Fibroblast of mammary gland (primary cell): ENCODE results near the gene ATG7.
A peak's percentile ranks its signal among the peaks of the same experiment; 100 is the strongest.

Source experiments
- DNase-seq: peaks from one replicate; pipeline ENCODE4 v3.0.0-alpha.2; 2010; ENCODE audit warnings: low read depth
- H3K4me3 ChIP-seq: 2 replicates; pipeline ENCODE4 v1.5.1; 2011; ENCODE audit warnings: low read depth, mild to moderate bottlenecking, low read length, moderate library complexity; ENCODE audit not compliant: control insufficient read depth
- CTCF ChIP-seq: conservative IDR thresholded peaks from 2 replicates; pipeline ENCODE4 v1.5.1; 2011; ENCODE audit warnings: low read depth, low read length, inconsistent platforms; ENCODE audit not compliant: control insufficient read depth, insufficient read depth

Gene ATG7

DNA sequence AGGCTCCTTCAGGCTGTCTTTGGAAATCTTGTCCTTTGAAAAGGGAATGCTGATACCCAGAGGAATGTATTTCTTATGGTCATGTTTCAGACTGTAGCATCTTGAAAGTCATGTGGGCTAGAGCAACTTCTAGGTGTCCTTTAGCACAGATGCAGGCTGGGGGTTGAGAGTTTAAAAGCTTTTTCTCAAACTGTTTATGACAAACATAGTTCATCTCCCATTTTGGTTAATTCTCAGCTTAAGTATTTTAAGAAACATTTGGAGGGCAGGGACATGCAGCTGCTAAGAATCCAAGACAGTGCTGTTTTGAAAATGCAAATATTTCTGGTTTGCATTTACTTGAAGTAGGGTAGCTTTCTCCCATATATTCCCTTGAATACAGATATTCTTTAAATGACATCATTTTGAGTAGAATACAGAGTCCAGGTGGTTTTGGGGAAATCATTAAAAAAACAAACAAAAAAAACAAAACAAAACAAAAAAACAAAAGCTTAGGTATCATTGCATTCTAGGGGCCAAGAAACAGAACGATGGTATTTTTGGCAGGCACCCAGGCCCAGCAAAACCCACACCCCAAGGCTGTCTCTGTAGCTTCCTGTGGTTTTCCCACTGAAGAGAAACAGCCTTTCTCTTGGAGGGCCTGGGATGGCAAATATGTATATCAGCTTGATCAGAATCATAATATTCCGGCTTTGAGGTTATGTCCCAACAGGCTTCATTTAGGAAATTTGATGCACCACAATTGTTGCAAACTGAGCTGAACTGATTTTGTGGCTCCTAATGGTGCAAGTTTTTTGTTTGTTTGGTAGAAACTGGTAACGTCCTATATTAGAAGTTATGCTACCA, 120.0 kb downstream of the ATG7 start:
- no peak for TF ChIP-seq CTCF
- H3K4me3 ChIP-seq, result no peak overlapping the region
- peak; percentile 36 for DNase-seq

DNA sequence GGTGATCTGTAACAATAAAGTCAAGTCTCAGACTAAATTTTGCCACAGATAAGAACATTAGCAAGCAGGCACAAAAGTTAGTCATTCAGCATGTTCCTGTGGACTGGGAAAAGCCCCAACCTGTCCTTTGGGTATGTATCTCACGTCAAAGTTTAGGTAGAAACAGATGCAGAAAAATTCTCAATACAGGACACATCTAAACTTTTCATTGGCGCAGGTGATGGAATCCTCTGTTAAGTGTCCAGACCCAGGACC, 120.6 kb downstream of the ATG7 start:
- TF ChIP-seq CTCF, result no peak
- H3K4me3 ChIP-seq, result no peak overlapping the region
- no peak for DNase-seq

- no peak for DNase-seq
- H3K4me3 ChIP-seq, result no peak overlapping the region
- no peak for TF ChIP-seq CTCF
Observed at GRCh38 chr3:11393401-11393800, 121.2 kb downstream of the ATG7 start.

GRCh38 chr3:11394392-11394791, 122.2 kb downstream of the ATG7 start:
- H3K4me3 ChIP-seq, result no peak overlapping the region
- DNase-seq, result no peak
- no peak for TF ChIP-seq CTCF

DNA sequence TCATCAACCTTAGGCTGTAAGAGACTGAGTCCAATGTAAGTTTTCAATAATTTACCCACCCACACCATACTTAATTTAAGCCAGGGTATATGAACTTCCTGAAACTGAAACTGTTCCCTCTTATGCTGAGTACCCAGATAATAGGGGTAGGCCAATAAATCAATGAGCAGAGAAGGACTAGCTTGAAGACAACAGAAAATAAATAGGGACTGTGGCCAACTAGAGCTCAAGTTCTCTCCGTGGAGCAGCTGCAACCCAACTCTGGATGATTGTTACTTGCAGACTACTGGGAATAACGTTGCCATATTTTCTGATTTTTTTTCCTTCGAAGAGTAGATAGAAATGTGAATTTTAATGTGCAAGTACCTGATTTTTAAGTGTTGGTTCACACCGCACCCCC, 128.0 kb downstream of the ATG7 start:
- H3K4me3 ChIP-seq, result no peak overlapping the region
- DNase-seq, result no peak
- no peak for TF ChIP-seq CTCF

- no peak for TF ChIP-seq CTCF
Observed at GRCh38 chr3:11401434-11401833, 129.2 kb downstream of the ATG7 start.

DNA sequence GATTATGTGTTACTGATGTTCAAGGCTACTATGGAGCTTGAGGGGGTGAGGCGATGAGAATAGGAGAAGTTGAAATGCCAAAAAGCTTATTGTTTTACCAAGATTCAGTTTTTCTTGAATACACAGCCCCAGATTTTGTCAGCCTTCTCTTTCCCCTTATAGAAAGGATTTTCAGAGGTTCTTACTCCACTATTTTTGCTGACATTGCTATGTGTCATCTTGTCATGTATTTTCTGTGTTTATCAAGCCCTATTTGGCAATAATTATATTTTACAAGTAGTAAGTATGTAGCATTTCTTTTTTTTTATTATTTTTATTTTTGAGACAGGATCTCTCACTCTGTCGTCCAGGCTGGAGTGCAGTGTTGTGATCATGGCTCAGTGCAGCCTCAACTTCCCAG, 133.1 kb downstream of the ATG7 start:
- no peak for DNase-seq
- no peak overlapping the region for H3K4me3 ChIP-seq
- TF ChIP-seq CTCF, result no peak

More at GRCh38 chr3:11401434-11401833, 129.2 kb downstream of the ATG7 start:
- DNase-seq, result no peak
- H3K4me3 ChIP-seq, result no peak overlapping the region
